Liver (tissue), 9 donors: ENCODE data around the gene FASTK. TPM values are rescaled to one million over a fixed set of nuclear protein-coding genes. Genes with fewer than 3 reads are reported as not detected.

Experiments
- DNase-seq: peaks from one replicate; pipeline ENCODE4 v3.0.0-alpha.2; 2017; ENCODE audit warnings: low spot score
- H3K27ac ChIP-seq, 2 donors: one replicate each; pipeline ENCODE4 v1.7.0; 2013; ENCODE audit warnings: inconsistent platforms in 2 of 2, low read length in 2 of 2, control low read depth in 1 of 2, low read depth in 1 of 2, mild to moderate bottlenecking in 1 of 2
- H3K27me3 ChIP-seq, 4 donors: one replicate each; pipeline versions ENCODE4 v1.6.1 to v1.7.0; 2013; ENCODE audit warnings: low read length in 3 of 4, inconsistent platforms in 1 of 4, mild to moderate bottlenecking in 1 of 4, moderate library complexity in 1 of 4; ENCODE audit not compliant: control insufficient read depth in 4 of 4, insufficient read depth in 4 of 4
- H3K36me3 ChIP-seq, 4 donors: one replicate each; pipeline versions ENCODE4 v1.6.1 to v1.7.0; 2013; ENCODE audit warnings: low read length in 3 of 4, mild to moderate bottlenecking in 3 of 4, low read depth in 1 of 4, moderate library complexity in 1 of 4; ENCODE audit not compliant: control insufficient read depth in 4 of 4, insufficient read depth in 3 of 4
- H3K4me1 ChIP-seq, 4 donors: one replicate each; pipeline versions ENCODE4 v1.6.1 to v1.7.0; 2013; ENCODE audit warnings: low read length in 3 of 4, mild to moderate bottlenecking in 3 of 4, moderate library complexity in 1 of 4; ENCODE audit not compliant: control insufficient read depth in 4 of 4, insufficient read depth in 4 of 4
- H3K4me3 ChIP-seq, 3 donors: one replicate each; pipeline versions ENCODE4 v1.6.1 to v1.7.0; 2013; ENCODE audit warnings: low read length in 3 of 3, control low read depth in 1 of 3, low read depth in 1 of 3, mild to moderate bottlenecking in 1 of 3
- H3K9ac ChIP-seq, 2 donors: one replicate each; pipeline ENCODE4 v1.7.0; 2013; ENCODE audit warnings: low read length in 2 of 2, mild to moderate bottlenecking in 2 of 2, moderate library complexity in 2 of 2, control low read depth in 1 of 2, low read depth in 1 of 2
- H3K9me3 ChIP-seq, 4 donors: one replicate each; pipeline versions ENCODE4 v1.6.1 to v1.7.0; 2013; ENCODE audit warnings: low read length in 3 of 4; ENCODE audit not compliant: control insufficient read depth in 4 of 4
- ATF3 ChIP-seq: IDR thresholded peaks from 2 replicates; pipeline ENCODE4 v1.6.1; 2016; ENCODE audit warnings: antibody characterized with exemption
- EGR1 ChIP-seq, 2 donors: IDR thresholded peaks; 2 replicates each; pipeline ENCODE4 v1.6.1; 2016 to 2018; ENCODE audit warnings: antibody characterized with exemption in 2 of 2, low read depth in 2 of 2
- FOXA1 ChIP-seq: IDR thresholded peaks from 2 replicates; pipeline ENCODE4 v1.6.1; 2016; ENCODE audit warnings: antibody characterized with exemption
- FOXA2 ChIP-seq: IDR thresholded peaks from 2 replicates; pipeline ENCODE4 v1.6.1; 2016; ENCODE audit warnings: antibody characterized with exemption
- GABPA ChIP-seq, 2 donors: IDR thresholded peaks in 1 of 2; conservative IDR thresholded peaks in 1 of 2; 2 replicates each; pipeline ENCODE4 v1.6.1; 2016; ENCODE audit warnings: antibody characterized with exemption in 2 of 2, mild to moderate bottlenecking in 1 of 2, moderate library complexity in 1 of 2
- HNF4A ChIP-seq, 2 donors: conservative IDR thresholded peaks; 2 replicates each; pipeline ENCODE4 v1.6.1; 2016; ENCODE audit warnings: antibody characterized with exemption in 2 of 2, mild to moderate bottlenecking in 2 of 2
- HNF4G ChIP-seq: IDR thresholded peaks from 2 replicates; pipeline ENCODE4 v1.6.1; 2016; ENCODE audit warnings: antibody characterized with exemption
- JUND ChIP-seq, 2 donors: IDR thresholded peaks; 2 replicates each; pipeline ENCODE4 v1.6.1; 2016; ENCODE audit warnings: antibody characterized with exemption in 2 of 2
- MAX ChIP-seq: IDR thresholded peaks from 2 replicates; pipeline ENCODE4 v1.6.1; 2016; ENCODE audit warnings: antibody characterized with exemption
- NR2F2 ChIP-seq: IDR thresholded peaks from 2 replicates; pipeline ENCODE4 v1.6.1; 2016; ENCODE audit warnings: antibody characterized with exemption
- RAD21 ChIP-seq, 2 donors: IDR thresholded peaks; 2 replicates each; pipeline ENCODE4 v1.6.1; 2016; ENCODE audit warnings: antibody characterized with exemption in 2 of 2, mild to moderate bottlenecking in 2 of 2
- RXRA ChIP-seq, 2 donors: IDR thresholded peaks; 2 replicates each; pipeline ENCODE4 v1.6.1; 2017 to 2018; ENCODE audit warnings: antibody characterized with exemption in 2 of 2, mild to moderate bottlenecking in 1 of 2
- SP1 ChIP-seq: IDR thresholded peaks from 2 replicates; pipeline ENCODE4 v1.6.1; 2018; ENCODE audit warnings: antibody characterized with exemption, mild to moderate bottlenecking
- TAF1 ChIP-seq: conservative IDR thresholded peaks from 2 replicates; pipeline ENCODE4 v1.6.1; 2016; ENCODE audit warnings: antibody characterized with exemption, mild to moderate bottlenecking
- YY1 ChIP-seq: IDR thresholded peaks from 2 replicates; pipeline ENCODE4 v1.6.1; 2016; ENCODE audit warnings: antibody characterized with exemption, mild to moderate bottlenecking
- ZBTB33 ChIP-seq: IDR thresholded peaks from 2 replicates; pipeline ENCODE4 v1.6.1; 2016; ENCODE audit warnings: antibody characterized with exemption
- WGBS: extraction: QIAGEN DNeasy Blood & Tissue Kit; methylation state at CpG from one replicate; pipeline ENCODE4 v1.1.7; 2013; 5-methylcytosine and 5-hydroxymethylcytosine counted together
- polyA plus RNA-seq, 2 donors: library from polyadenylated mRNA; stranded (reverse) in 1 of 2; unstranded in 1 of 2; fragments of 200-250 nt in 1 of 2; fragments of >200 nt in 1 of 2; fragmentation: Nextera tagmentation in 1 of 2; extraction: Ambion mirVana in 1 of 2; gene quantifications; one replicate each; pipeline versions ENCODE4 v1.2.1 to v1.2.3, GENCODE V29; 2013 to 2015
- total RNA-seq, 2 donors: library from RNA; depleted of rRNA; stranded (reverse); fragments of >200 nt; gene quantifications; one replicate each; pipeline ENCODE4 v1.2.3, GENCODE V29; 2014
- TF ChIP-seq, protein P1 (sequence below): fragments of 150-350 bp; IDR thresholded peaks from 2 replicates; pipeline ENCODE4 v1.5.1; 2017; ENCODE audit warnings: improper control_type of control experiment, low read depth, low read length; ENCODE audit not compliant: missing input control
- TF ChIP-seq, protein P2 (sequence below): IDR thresholded peaks from 2 replicates; pipeline ENCODE4 v1.6.1; 2016; ENCODE audit warnings: antibody characterized with exemption, mild to moderate bottlenecking
- donor health status: healthy.
- donor health status: healthy.
- donor health status: healthy.
- donor health status: healthy.
- donor health status: healthy.

Gene FASTK
- total and polyA plus RNA-seq, 4 donors = 31.1 to 62.8 (median 43.7) TPM

DNA sequence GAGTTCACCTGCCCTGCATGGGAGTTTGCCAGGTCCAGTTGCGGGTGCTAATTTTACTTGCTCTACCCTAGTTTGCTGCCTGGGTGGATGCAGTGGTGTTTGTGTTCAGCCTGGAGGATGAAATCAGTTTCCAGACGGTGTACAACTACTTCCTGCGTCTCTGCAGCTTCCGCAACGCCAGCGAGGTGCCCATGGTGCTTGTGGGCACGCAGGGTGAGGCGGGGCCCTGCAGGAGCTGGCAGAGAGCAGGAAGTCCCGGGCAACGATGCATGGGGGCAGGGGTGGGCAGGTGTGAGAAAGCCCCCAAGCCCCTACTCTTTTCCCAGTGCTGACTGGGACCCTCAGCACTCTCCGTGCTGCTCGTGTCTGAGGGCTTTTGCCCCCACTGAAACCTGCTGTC is 37.0 kb upstream of the FASTK start:
- Histone ChIP-seq H3K27ac (no peak overlapping the region), H3K9ac (no peak overlapping the region), H3K36me3 (peaks cover 5 to 37% (median 12%) of the 10 kb centered on the region in 4 donors), H3K9me3 (no peaks in the 10 kb centered on the region), H3K27me3 (no peaks in the 10 kb centered on the region), H3K4me1 (no peaks in the 10 kb centered on the region), H3K4me3 (no peak overlapping the region)
- TF ChIP-seq TAF1 (no peak), RXRA (IDR thresholded peaks at IDR 0.05) (no peak), HNF4G (no peak), FOXA2 (no peak), SP1 (no peak), ZBTB33 (no peak), MAX (no peak), FOXA1 (no peak), ATF3 (no peak), NR2F2 (no peak), YY1 (no peak), GABPA (IDR thresholded peaks at IDR 0.05 in 1 of 2, conservative IDR thresholded peaks at IDR 0.05 in 1 of 2) (no peak), JUND (IDR thresholded peaks at IDR 0.05) (no peak), EGR1 (IDR thresholded peaks at IDR 0.05; ENCODE audit: low read depth in 2 of 2) (no peak), RAD21 (IDR thresholded peaks at IDR 0.05) (no peak), HNF4A (conservative IDR thresholded peaks at IDR 0.05) (no peak)
- TF ChIP-seq, protein P1, sequence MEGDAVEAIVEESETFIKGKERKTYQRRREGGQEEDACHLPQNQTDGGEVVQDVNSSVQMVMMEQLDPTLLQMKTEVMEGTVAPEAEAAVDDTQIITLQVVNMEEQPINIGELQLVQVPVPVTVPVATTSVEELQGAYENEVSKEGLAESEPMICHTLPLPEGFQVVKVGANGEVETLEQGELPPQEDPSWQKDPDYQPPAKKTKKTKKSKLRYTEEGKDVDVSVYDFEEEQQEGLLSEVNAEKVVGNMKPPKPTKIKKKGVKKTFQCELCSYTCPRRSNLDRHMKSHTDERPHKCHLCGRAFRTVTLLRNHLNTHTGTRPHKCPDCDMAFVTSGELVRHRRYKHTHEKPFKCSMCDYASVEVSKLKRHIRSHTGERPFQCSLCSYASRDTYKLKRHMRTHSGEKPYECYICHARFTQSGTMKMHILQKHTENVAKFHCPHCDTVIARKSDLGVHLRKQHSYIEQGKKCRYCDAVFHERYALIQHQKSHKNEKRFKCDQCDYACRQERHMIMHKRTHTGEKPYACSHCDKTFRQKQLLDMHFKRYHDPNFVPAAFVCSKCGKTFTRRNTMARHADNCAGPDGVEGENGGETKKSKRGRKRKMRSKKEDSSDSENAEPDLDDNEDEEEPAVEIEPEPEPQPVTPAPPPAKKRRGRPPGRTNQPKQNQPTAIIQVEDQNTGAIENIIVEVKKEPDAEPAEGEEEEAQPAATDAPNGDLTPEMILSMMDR = no peak
- TF ChIP-seq, protein P2, sequence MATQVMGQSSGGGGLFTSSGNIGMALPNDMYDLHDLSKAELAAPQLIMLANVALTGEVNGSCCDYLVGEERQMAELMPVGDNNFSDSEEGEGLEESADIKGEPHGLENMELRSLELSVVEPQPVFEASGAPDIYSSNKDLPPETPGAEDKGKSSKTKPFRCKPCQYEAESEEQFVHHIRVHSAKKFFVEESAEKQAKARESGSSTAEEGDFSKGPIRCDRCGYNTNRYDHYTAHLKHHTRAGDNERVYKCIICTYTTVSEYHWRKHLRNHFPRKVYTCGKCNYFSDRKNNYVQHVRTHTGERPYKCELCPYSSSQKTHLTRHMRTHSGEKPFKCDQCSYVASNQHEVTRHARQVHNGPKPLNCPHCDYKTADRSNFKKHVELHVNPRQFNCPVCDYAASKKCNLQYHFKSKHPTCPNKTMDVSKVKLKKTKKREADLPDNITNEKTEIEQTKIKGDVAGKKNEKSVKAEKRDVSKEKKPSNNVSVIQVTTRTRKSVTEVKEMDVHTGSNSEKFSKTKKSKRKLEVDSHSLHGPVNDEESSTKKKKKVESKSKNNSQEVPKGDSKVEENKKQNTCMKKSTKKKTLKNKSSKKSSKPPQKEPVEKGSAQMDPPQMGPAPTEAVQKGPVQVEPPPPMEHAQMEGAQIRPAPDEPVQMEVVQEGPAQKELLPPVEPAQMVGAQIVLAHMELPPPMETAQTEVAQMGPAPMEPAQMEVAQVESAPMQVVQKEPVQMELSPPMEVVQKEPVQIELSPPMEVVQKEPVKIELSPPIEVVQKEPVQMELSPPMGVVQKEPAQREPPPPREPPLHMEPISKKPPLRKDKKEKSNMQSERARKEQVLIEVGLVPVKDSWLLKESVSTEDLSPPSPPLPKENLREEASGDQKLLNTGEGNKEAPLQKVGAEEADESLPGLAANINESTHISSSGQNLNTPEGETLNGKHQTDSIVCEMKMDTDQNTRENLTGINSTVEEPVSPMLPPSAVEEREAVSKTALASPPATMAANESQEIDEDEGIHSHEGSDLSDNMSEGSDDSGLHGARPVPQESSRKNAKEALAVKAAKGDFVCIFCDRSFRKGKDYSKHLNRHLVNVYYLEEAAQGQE = no peak
- WGBS = 91% methylated on average over 12 of the region's 12 CpGs
- DNase-seq = no peak
